GM06990 (cell line): Measurements from ENCODE around the gene GAST.

Experiments
- DNase-seq: peaks from one replicate; pipeline ENCODE4 v3.0.0-alpha.2; 2011; ENCODE audit not compliant: insufficient read length; ENCODE audit errors: extremely low read depth
- H3K27me3 ChIP-seq: replicated peaks from 2 replicates; pipeline ENCODE4 v1.6.0; 2011; ENCODE audit warnings: low read length; ENCODE audit not compliant: control insufficient read depth, insufficient read depth
- H3K36me3 ChIP-seq: 2 replicates; pipeline ENCODE4 v1.5.1; 2011; ENCODE audit warnings: low read length; ENCODE audit not compliant: control insufficient read depth, insufficient read depth
- H3K4me3 ChIP-seq: replicated peaks from 2 replicates; pipeline ENCODE4 v1.5.1; 2011; ENCODE audit warnings: low read depth, mild to moderate bottlenecking, control low read depth, low read length
- TF ChIP-seq, protein P1 (sequence below): IDR thresholded peaks from 2 replicates; pipeline ENCODE4 v1.5.1; 2011; ENCODE audit warnings: low read length, control low read depth, mild to moderate bottlenecking, inconsistent platforms; ENCODE audit not compliant: insufficient read depth, poor library complexity, severe bottlenecking

Gene GAST

GRCh38 chr17:41688641-41689496 is 23.3 kb upstream of the GAST start, which contains the start of gene EIF1:
Gene EIF1 (plus strand): TSS chr17:41688885. CDS start chr17:41689039, 154 bp downstream.
- TF ChIP-seq, protein P1, sequence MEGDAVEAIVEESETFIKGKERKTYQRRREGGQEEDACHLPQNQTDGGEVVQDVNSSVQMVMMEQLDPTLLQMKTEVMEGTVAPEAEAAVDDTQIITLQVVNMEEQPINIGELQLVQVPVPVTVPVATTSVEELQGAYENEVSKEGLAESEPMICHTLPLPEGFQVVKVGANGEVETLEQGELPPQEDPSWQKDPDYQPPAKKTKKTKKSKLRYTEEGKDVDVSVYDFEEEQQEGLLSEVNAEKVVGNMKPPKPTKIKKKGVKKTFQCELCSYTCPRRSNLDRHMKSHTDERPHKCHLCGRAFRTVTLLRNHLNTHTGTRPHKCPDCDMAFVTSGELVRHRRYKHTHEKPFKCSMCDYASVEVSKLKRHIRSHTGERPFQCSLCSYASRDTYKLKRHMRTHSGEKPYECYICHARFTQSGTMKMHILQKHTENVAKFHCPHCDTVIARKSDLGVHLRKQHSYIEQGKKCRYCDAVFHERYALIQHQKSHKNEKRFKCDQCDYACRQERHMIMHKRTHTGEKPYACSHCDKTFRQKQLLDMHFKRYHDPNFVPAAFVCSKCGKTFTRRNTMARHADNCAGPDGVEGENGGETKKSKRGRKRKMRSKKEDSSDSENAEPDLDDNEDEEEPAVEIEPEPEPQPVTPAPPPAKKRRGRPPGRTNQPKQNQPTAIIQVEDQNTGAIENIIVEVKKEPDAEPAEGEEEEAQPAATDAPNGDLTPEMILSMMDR: no peak
- peak; percentile 99 for DNase-seq
- H3K4me3 ChIP-seq: peak within 1 kb of the TSS; percentile 98
- H3K27me3 ChIP-seq: no peaks in the 10 kb centered on the region
- peaks cover 35% of the 10 kb centered on the region for H3K36me3 ChIP-seq

GRCh38 chr17:41689497-41690299 is 22.4 kb upstream of the GAST start:
- DNase-seq: no peak
- Histone ChIP-seq H3K36me3 (peaks cover 35% of the 10 kb centered on the region), H3K4me3 (peak overlapping the region; percentile 98), H3K27me3 (no peaks in the 10 kb centered on the region)
- TF ChIP-seq, protein P1: peak; percentile 53

GRCh38 chr17:41690497-41690896 is 21.6 kb upstream of the GAST start:
- Histone ChIP-seq H3K4me3 (peak overlapping the region; percentile 98), H3K36me3 (peaks cover 35% of the 10 kb centered on the region), H3K27me3 (no peaks in the 10 kb centered on the region)
- DNase-seq: no peak
- TF ChIP-seq, protein P1: no peak

- TF ChIP-seq, protein P1: no peak
- no peaks in the 10 kb centered on the region for H3K27me3 ChIP-seq
- H3K36me3 ChIP-seq: peaks cover 35% of the 10 kb centered on the region
- H3K4me3 ChIP-seq: no peak overlapping the region
- no peak for DNase-seq
Observed at GRCh38 chr17:41691031-41691777, 20.9 kb upstream of the GAST start.

DNA sequence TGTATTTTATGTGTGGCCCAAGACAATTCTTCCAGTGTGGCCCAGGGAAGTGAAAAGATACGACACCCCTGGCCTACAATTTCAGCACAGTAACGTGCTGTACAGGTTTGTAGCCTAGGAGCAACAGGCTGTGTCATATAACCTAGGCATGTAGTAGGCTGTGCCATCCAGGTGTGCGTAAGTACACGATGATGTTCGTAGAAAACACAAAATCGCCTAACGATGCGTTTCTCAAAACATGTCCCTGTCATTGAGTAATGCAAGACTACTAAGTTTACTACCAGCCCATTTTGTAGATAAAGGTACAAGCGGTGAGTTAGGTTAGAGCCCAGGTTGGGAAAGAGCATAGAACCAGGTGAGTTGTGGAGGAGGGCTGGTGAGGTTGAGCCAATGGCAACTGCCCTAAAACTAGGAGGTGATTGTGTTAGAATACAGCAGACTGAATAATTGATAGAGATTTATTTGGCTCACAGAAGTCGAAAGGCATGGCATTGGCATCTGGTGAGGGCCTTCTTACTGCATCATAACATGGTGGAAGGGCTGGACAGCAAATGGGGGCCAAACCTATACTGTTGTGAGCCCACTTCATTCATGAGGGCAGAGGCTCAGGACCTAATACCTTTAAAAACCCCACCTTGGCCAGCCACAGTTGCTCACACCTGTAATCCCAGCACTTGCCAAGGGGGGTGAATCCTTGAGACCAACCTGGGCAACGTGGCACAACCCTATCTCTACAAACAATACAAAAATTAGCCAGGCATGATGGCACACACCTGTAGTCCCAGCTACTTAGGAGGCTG is 19.2 kb upstream of the GAST start:
- H3K4me3 ChIP-seq: no peak overlapping the region
- no peaks in the 10 kb centered on the region for H3K27me3 ChIP-seq
- TF ChIP-seq, protein P1: no peak
- H3K36me3 ChIP-seq: peaks cover 35% of the 10 kb centered on the region
- DNase-seq: no peak
